Fibroblast of lung (primary cell): ENCODE measurements around the gene RHBDD1.
"Not testable (repeated sequence)": the region's sequence is repeated elsewhere in the genome, so short reads cannot be mapped to it uniquely, and the experiment has no call there.

ENCODE experiments used
- CTCF ChIP-seq, 2 donors: IDR thresholded peaks in 1 of 2; conservative IDR thresholded peaks in 1 of 2; 1 replicate in 1 of 2; 2 replicates in 1 of 2; pipeline ENCODE4 v1.5.1; 2011 to 2012; ENCODE audit warnings: low read length in 2 of 2, control low read depth in 1 of 2, inconsistent platforms in 1 of 2, low read depth in 1 of 2, mild to moderate bottlenecking in 1 of 2
- EZH2 ChIP-seq: IDR thresholded peaks from 2 replicates; pipeline ENCODE4 v1.5.1; 2012; ENCODE audit warnings: low read length, control low read depth, mild to moderate bottlenecking; ENCODE audit errors: missing control alignments

- not testable (repeated sequence) for TF ChIP-seq CTCF (conservative IDR thresholded peaks at IDR 0.05 in 1 of 2, IDR thresholded peaks at IDR 0.05 in 1 of 2; ENCODE audit: low read depth in 1 of 2, low read length in 2 of 2); EZH2
These were observed 7.1 kb downstream of the RHBDD1 start for GRCh38 chr2:226843001-226843400.
